ENCODE results near the gene YIF1A. TPM values are rescaled to one million over a fixed set of nuclear protein-coding genes. Genes with fewer than 3 reads are reported as not detected.

YIF1A gene
- total RNA-seq, 1 experiment from 2014 or later, result 81.8 TPM

DNA sequence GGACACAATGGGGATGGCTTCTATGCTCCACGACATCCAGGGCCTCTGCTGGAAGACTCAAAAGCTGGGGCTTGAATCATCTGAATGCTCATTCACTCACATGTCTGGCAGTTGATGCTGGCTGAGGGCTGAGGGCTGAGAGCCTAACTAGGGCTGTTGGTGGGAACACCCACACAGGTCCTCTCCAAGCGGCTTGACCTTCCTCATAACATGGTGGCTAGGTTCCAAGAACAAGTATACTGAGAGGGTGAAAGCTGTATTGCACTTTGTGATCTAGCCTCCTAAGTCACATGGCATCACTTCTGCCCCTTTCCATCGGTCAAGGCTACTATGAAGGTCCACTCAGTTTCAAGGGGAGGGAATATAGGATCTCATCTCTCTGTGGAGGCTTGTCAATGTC, 10.2 kb upstream of the YIF1A start:
- TF ChIP-seq, protein P1, sequence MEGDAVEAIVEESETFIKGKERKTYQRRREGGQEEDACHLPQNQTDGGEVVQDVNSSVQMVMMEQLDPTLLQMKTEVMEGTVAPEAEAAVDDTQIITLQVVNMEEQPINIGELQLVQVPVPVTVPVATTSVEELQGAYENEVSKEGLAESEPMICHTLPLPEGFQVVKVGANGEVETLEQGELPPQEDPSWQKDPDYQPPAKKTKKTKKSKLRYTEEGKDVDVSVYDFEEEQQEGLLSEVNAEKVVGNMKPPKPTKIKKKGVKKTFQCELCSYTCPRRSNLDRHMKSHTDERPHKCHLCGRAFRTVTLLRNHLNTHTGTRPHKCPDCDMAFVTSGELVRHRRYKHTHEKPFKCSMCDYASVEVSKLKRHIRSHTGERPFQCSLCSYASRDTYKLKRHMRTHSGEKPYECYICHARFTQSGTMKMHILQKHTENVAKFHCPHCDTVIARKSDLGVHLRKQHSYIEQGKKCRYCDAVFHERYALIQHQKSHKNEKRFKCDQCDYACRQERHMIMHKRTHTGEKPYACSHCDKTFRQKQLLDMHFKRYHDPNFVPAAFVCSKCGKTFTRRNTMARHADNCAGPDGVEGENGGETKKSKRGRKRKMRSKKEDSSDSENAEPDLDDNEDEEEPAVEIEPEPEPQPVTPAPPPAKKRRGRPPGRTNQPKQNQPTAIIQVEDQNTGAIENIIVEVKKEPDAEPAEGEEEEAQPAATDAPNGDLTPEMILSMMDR (conservative IDR thresholded peaks at IDR 0.05), result no peak
- TF ChIP-seq EZH2 (IDR thresholded peaks at IDR 0.05; ENCODE audit: low read depth), result no peak
- intact Hi-C loops (cut with micrococcal nuclease; ENCODE audit: unreplicated experiment), result no loop called here
- POLR2A ChIA-PET (ENCODE audit: unreplicated experiment), result no interaction called here
- H3K36me3 ChIP-seq (ENCODE audit: low read depth), result no peaks in the 10 kb centered on the region
- DNase-seq, result no peak
- H4K20me1 ChIP-seq (ENCODE audit: insufficient read depth), result no peaks in the 10 kb centered on the region
- no TSS peak for BruUV-seq (replicated peaks)
- H3K9me3 ChIP-seq (ENCODE audit: insufficient read depth, low read depth), result no peaks in the 10 kb centered on the region
- H3K4me2 ChIP-seq, result no peak overlapping the region
- H3K4me1 ChIP-seq (replicated peaks; ENCODE audit: insufficient read depth), result no peaks in the 10 kb centered on the region
- CTCF ChIA-PET, result interaction anchor here (0.7 kb wide), 1 partner anchor 279 kb away, joined by 4 read pairs; no protein-coding TSS in a partner anchor
- no peak overlapping the region for H3K4me3 ChIP-seq
- no peak overlapping the region for H2AFZ ChIP-seq
- no peaks in the 10 kb centered on the region for H3K79me2 ChIP-seq (ENCODE audit: low read depth)
- H3K27ac ChIP-seq, result no peak overlapping the region
- H3F3A ChIP-seq (ENCODE audit: insufficient read depth, low read depth), result no peaks in the 10 kb centered on the region
- H3K9me2 ChIP-seq (ENCODE audit: insufficient read depth), result no peaks in the 10 kb centered on the region
- peaks cover 11% of the 10 kb centered on the region; the same call in 1 of the 2 replicates for H3K27me3 ChIP-seq (ENCODE audit: insufficient read depth, low read depth)

DNA sequence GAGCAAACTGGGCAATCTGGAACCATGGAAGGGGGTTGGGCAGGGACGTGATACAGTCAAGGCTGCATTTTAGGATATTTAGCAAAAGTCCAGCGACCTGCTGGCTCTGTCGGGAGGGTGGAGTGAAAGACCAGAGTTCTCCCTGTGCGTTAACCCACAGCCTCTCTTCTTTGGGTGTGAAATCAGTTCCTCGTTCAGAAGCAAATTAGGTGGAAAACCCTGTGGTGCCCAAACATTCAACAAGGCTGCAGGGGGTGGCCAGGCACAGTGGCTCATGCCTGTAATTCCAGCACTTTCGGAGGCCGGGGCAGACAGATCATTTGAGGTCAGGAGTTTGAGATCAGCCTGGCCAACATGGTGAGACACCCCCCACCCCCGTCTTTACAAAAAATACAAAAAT, 8.7 kb upstream of the YIF1A start:
- H3K36me3 ChIP-seq (ENCODE audit: low read depth), result no peaks in the 10 kb centered on the region
- CTCF ChIA-PET, result interaction anchor here (1.1 kb wide), 1 partner anchor 89 kb away, joined by 7 read pairs; no protein-coding TSS in a partner anchor
- no peak overlapping the region for H3K27ac ChIP-seq
- H3F3A ChIP-seq (ENCODE audit: insufficient read depth, low read depth), result 0 out of 2 replicates have a peak, but pooled peaks cover 5% of the 10 kb centered on the region
- H3K4me2 ChIP-seq, result no peak overlapping the region
- no peak for DNase-seq
- H2AFZ ChIP-seq, result no peak overlapping the region
- H3K4me3 ChIP-seq, result no peak overlapping the region
- H3K9me2 ChIP-seq (ENCODE audit: insufficient read depth), result no peaks in the 10 kb centered on the region
- no peaks in the 10 kb centered on the region for H4K20me1 ChIP-seq (ENCODE audit: insufficient read depth)
- no peak for TF ChIP-seq EZH2 (IDR thresholded peaks at IDR 0.05; ENCODE audit: low read depth)
- TF ChIP-seq, protein P1 (conservative IDR thresholded peaks at IDR 0.05), result no peak
- H3K4me1 ChIP-seq (replicated peaks; ENCODE audit: insufficient read depth), result no peaks in the 10 kb centered on the region
- no peaks in the 10 kb centered on the region for H3K79me2 ChIP-seq (ENCODE audit: low read depth)
- POLR2A ChIA-PET (ENCODE audit: unreplicated experiment), result no interaction called here
- intact Hi-C loops (cut with micrococcal nuclease; ENCODE audit: unreplicated experiment), result no loop called here
- H3K9me3 ChIP-seq (ENCODE audit: insufficient read depth, low read depth), result no peaks in the 10 kb centered on the region
- peaks cover 11% of the 10 kb centered on the region; the same call in 1 of the 2 replicates for H3K27me3 ChIP-seq (ENCODE audit: insufficient read depth, low read depth)
- no TSS peak for BruUV-seq (replicated peaks)

DNA sequence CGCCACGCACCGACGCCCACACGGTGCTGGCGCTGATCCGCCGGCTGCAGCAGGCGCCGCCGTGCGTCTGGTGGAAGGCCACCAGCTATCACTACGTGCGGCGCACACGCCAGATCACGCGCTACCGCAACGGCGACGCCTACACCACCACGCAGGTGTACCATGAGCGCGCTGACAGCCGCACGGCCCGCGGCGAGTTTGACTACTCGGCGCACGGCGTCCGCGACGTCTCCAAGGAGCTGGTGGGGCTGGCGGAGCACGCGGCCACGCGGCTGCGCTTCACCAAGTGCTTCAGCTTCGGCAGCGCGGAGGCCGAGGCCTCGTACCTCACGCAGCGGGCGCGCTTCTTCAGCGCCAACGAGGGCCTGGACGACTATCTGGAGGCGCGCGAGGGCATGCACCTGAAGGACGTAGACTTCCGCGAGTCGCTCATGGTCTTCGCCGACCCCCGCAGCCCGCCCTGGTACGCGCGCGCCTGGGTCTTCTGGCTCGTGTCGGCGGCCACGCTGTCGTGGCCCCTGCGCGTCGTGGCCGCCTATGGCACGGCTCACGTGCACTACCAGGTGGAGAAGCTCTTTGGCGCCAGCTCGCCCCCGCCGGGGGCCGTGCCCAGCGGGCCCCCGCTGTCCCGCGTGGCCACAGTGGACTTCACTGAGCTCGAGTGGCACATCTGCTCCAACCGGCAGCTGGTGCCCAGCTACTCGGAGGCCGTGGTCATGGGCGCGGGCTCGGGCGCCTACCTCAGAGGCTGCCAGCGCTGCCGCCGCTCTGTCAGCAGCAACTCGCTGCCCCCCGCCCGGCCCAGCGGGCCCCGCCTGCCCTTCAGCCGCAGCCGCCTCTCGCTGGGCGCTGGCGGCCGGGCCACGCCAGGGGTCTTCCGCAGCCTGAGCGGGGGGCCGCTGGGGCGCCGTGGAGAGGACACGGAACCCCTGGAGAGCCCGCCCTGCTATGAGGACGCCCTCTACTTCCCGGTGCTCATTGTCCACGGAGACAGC, 6.0 kb upstream of the YIF1A start:
- no peak for DNase-seq
- H3K4me2 ChIP-seq, result no peak overlapping the region
- no TSS peak for BruUV-seq (replicated peaks)
- TF ChIP-seq, protein P1 (conservative IDR thresholded peaks at IDR 0.05), result no peak
- no peak for TF ChIP-seq EZH2 (IDR thresholded peaks at IDR 0.05; ENCODE audit: low read depth)
- H3K9me2 ChIP-seq (ENCODE audit: insufficient read depth), result no peaks in the 10 kb centered on the region
- H4K20me1 ChIP-seq (ENCODE audit: insufficient read depth), result no peaks in the 10 kb centered on the region
- H2AFZ ChIP-seq, result no peak overlapping the region
- H3K4me1 ChIP-seq (replicated peaks; ENCODE audit: insufficient read depth), result peaks cover 8% of the 10 kb centered on the region
- H3K27me3 ChIP-seq (ENCODE audit: insufficient read depth, low read depth), result peaks cover 11% of the 10 kb centered on the region; the same call in 1 of the 2 replicates
- H3K27ac ChIP-seq, result no peak overlapping the region
- CTCF ChIA-PET, result no interaction called here
- H3K4me3 ChIP-seq, result no peak overlapping the region
- H3F3A ChIP-seq (ENCODE audit: insufficient read depth, low read depth), result peaks cover 12% of the 10 kb centered on the region; the same call in 1 of the 2 replicates
- H3K36me3 ChIP-seq (ENCODE audit: low read depth), result no peaks in the 10 kb centered on the region
- POLR2A ChIA-PET (ENCODE audit: unreplicated experiment), result no interaction called here
- no peaks in the 10 kb centered on the region for H3K79me2 ChIP-seq (ENCODE audit: low read depth)
- no peaks in the 10 kb centered on the region for H3K9me3 ChIP-seq (ENCODE audit: insufficient read depth, low read depth)
- intact Hi-C loops (cut with micrococcal nuclease; ENCODE audit: unreplicated experiment), result no loop called here
